LNCaP clone FGC (cell line): ENCODE measurements around the gene NUP37.

Experiments used
- DNase-seq: peaks from one replicate; pipeline ENCODE4 v3.0.0-alpha.2; 2011; ENCODE audit warnings: low read depth
- H3K4me3 ChIP-seq: 2 replicates; pipeline ENCODE4 v1.5.1; 2011; ENCODE audit warnings: mild to moderate bottlenecking, low read depth, low read length, control low read depth
- TF ChIP-seq, protein P1 (sequence below): IDR thresholded peaks from 2 replicates; pipeline ENCODE4 v1.5.1; 2012; ENCODE audit warnings: mild to moderate bottlenecking; ENCODE audit not compliant: control insufficient read depth, insufficient read depth; ENCODE audit errors: extremely low read depth

Gene NUP37

DNA sequence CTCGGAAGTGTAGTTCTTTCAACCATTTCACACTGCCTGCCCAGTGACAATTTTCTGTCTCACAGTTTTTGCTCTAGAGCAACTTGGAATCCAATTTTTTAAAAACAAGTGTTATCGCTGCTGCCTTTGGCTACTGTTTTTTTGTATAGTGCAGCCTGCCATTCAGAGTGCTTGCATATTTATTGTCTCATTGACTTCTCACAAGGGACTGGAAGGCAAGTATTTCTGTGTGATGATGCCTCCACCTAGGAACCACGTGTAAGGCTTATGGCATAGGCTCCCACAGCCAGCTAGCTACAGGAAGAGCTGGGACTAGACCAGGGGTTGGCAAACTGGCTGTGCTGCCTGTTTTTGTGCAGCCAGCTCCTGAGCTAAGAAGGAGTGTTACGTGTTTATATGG, 972 bp upstream of the NUP37 start:
- DNase-seq = peak; percentile 43

DNA sequence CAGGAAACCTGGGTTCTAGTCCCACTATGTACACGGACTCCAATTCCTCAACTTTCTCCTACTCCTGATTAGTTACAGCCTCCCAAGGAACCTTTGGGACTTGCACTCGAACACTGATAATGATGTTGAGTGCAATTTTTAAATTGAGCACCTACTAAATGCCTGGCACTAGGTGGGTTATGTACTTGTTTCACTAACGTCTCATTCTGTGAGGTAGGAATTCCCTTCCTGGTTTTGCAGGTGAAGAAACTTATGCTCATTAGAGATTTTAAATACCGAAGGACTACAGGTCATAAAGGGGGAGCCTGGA, 605 bp upstream of the NUP37 start:
- peak overlapping the region; percentile 82 for H3K4me3 ChIP-seq
- DNase-seq = no peak
- TF ChIP-seq, protein P1, sequence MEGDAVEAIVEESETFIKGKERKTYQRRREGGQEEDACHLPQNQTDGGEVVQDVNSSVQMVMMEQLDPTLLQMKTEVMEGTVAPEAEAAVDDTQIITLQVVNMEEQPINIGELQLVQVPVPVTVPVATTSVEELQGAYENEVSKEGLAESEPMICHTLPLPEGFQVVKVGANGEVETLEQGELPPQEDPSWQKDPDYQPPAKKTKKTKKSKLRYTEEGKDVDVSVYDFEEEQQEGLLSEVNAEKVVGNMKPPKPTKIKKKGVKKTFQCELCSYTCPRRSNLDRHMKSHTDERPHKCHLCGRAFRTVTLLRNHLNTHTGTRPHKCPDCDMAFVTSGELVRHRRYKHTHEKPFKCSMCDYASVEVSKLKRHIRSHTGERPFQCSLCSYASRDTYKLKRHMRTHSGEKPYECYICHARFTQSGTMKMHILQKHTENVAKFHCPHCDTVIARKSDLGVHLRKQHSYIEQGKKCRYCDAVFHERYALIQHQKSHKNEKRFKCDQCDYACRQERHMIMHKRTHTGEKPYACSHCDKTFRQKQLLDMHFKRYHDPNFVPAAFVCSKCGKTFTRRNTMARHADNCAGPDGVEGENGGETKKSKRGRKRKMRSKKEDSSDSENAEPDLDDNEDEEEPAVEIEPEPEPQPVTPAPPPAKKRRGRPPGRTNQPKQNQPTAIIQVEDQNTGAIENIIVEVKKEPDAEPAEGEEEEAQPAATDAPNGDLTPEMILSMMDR = no peak

More for the DNA sequence above, 972 bp upstream of the NUP37 start:
- H3K4me3 ChIP-seq = peak overlapping the region; percentile 82
- TF ChIP-seq, protein P1 = no peak

DNA sequence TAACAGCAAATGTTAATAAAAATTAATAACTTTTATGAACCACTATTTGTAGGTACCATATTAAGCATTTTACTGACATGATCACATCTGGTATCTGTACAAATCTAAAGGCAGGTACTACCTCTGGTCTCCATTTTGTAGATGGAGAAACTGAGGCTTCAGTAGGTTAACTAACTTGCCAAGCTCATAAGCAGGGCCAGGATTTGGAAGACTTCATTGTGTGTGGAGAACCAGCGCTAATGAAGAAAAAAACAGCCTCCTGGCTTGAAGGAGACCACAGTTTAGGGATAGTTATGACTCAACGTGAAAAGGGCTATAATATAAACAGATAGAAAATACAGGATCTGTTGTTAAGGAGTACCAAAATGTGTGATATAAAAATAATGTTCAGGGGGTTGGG, 1.0 kb downstream of the NUP37 start:
- peak overlapping the region; percentile 82 for H3K4me3 ChIP-seq
- TF ChIP-seq, protein P1 = no peak
- no peak for DNase-seq

DNA sequence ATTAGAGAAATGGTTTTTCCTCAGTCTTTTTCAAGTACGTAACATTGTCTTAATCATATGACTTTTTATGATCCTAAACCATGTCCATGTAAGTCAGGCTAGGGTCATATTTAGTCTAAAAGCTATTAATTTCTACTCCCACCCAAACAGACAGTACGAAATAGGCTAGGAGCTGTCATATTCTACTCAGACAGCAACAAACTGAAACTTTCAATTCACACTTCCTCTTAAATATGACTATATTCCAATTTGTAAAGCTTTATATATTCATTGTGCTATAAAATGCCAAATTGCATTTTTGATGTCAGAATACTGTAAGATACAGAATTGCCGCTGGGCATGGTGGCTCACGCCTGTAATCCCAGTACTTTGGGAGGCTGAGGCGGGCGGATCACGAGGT, 3.5 kb downstream of the NUP37 start:
- TF ChIP-seq, protein P1 = no peak
- H3K4me3 ChIP-seq = no peak overlapping the region
- no peak for DNase-seq

GRCh38 chr12:102114212-102114611, 5.7 kb downstream of the NUP37 start:
- DNase-seq = peak; percentile 51
- TF ChIP-seq, protein P1 = no peak
- no peak overlapping the region for H3K4me3 ChIP-seq

DNA sequence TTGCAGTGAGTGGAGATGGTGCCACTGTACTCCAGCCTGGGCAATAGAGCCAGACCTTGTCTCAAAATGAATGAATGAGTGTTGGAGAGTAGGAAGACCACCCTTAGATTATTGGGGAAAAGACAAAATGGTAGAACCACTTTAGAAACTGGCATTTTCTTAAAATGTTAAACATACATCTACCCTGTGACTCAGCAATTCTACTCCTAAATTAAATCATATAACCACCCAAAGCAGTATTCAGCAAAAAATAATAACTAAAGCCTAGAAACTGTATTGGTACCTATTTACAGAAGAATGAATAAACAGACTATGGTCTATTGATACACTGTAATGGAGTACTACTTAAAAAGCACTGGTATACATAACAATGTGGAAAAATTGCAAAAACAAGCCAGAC, 9.1 kb downstream of the NUP37 start:
- no peak for DNase-seq
- no peak overlapping the region for H3K4me3 ChIP-seq
- TF ChIP-seq, protein P1 = no peak

GRCh38 chr12:102107970-102108369, 11.9 kb downstream of the NUP37 start:
- no peak for DNase-seq
- no peak overlapping the region for H3K4me3 ChIP-seq
- TF ChIP-seq, protein P1 = no peak
